ENCODE results near the gene STRIP1.

Gene STRIP1

DNA sequence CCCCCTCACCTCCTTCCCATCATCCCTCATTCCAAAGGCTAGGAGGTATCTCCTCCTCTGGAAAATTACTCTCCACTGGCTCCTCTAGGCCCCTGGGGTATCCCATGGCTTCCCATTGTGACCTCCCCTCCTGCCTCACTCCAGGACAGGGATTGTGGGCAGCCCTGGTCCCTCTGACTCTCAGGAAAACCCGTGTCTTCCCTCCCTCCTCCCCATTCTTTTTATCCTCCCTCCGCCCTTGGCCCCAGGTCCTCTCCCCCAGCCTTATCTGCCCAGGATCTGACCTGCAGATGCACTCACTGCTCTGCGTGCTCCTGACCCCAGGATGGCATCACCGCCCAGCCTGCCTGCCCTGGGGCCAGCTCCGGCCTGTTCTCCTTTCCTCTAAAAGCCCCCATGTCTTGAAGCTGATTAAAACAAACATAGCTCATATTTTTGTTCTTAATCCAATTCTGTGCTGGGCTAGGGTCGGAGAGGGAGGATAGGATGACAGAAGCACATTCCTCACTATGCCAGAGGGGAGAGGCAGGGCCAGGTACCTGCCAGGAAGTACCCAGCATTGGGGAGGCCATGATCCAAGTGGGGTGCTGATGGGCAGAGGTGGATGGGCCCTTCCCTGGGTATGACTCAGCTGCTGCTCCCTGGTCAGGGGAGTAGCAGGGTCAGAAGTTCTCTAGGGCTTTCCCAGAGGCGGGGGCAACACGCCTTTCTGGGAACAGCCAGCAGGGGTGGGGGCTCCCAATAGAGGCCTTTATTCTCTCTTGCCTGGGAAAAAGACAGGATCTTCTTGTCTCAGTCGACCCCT is 64.0 kb downstream of the STRIP1 start:
- DNase-seq: no peak

DNA sequence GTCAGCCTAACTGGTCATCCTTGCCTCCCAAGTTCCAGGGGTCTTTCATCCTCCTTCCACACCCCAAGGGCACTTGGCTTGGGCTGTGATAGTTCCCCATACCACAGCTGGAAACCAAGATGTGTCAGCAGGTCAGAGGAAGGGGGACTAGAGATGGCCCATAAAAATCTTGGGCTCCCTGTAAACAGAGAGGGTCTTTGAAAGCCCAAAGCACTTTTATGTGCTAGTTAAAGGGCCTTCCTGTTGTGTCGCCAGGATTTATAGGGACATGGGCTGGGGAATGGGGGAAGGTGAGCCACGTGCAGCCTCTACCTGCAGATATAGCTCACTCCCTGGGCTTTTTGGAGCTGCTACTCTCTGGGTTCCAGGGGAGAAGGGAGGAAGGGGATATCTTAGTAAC is 65.9 kb downstream of the STRIP1 start:
- DNase-seq: no peak

GRCh38 chr1:110102081-110102480 is 67.7 kb downstream of the STRIP1 start:
- no peak for DNase-seq
